GM20000 (cell line): ENCODE data around the gene EPC1.
"Not testable (repeated sequence)": the region's sequence is repeated elsewhere in the genome, so short reads cannot be mapped to it uniquely, and the experiment has no call there.

Source experiments
- DNase-seq: peaks from one replicate; pipeline ENCODE4 v3.0.0; 2012; ENCODE audit warnings: low spot score
- CTCF ChIP-seq: IDR thresholded peaks from 2 replicates; pipeline ENCODE4 v1.5.1; 2012; ENCODE audit warnings: mild to moderate bottlenecking, control low read depth; ENCODE audit errors: extremely low read depth, missing control alignments

Gene EPC1

GRCh38 chr10:32244011-32244410 lies 102.9 kb downstream of the EPC1 start:
- no peak for DNase-seq
- TF ChIP-seq CTCF, result no peak

- TF ChIP-seq CTCF, result no peak
- DNase-seq, result no peak
These were observed 105.0 kb downstream of the EPC1 start for GRCh38 chr10:32241946-32242345.

- DNase-seq, result no peak
- no peak for TF ChIP-seq CTCF
These were observed 106.5 kb downstream of the EPC1 start for GRCh38 chr10:32240471-32240870.

GRCh38 chr10:32239769-32240168 lies 107.2 kb downstream of the EPC1 start:
- no peak for DNase-seq

GRCh38 chr10:32237644-32238345 lies 109.2 kb downstream of the EPC1 start:
- no peak for DNase-seq
- no peak for TF ChIP-seq CTCF

More at GRCh38 chr10:32239769-32240168, 107.2 kb downstream of the EPC1 start:
- no peak for TF ChIP-seq CTCF

- no peak for TF ChIP-seq CTCF
- DNase-seq, result no peak
These were observed 112.5 kb downstream of the EPC1 start for GRCh38 chr10:32234471-32234870.

GRCh38 chr10:32233375-32233774 lies 113.6 kb downstream of the EPC1 start:
- not testable (repeated sequence) for DNase-seq

- no peak for DNase-seq
- no peak for TF ChIP-seq CTCF
These were observed 114.6 kb downstream of the EPC1 start for GRCh38 chr10:32232378-32232777.

GRCh38 chr10:32229788-32230187 lies 117.2 kb downstream of the EPC1 start:
- DNase-seq, result not testable (repeated sequence)
